GM10847 (cell line): ENCODE results near the gene SEMA4G.
A peak's percentile ranks its signal among the peaks of the same experiment; 100 is the strongest.

Source experiments
- POLR2A ChIP-seq: IDR thresholded peaks from 2 replicates; pipeline ENCODE4 v1.6.1; 2011; ENCODE audit not compliant: insufficient read length; ENCODE audit errors: extremely low read depth

Gene SEMA4G

GRCh38 chr10:100997360-100998182 is 28.3 kb downstream of the SEMA4G start:
- peak; percentile 42 for TF ChIP-seq POLR2A

GRCh38 chr10:100998183-100998990 is 29.1 kb downstream of the SEMA4G start:
- TF ChIP-seq POLR2A: no peak

GRCh38 chr10:100998991-100999741 is 29.9 kb downstream of the SEMA4G start:
- peak; percentile 19 for TF ChIP-seq POLR2A

- no peak for TF ChIP-seq POLR2A
These were observed 30.4 kb downstream of the SEMA4G start, which contains the start of gene LZTS2 for GRCh38 chr10:100999742-101000126. TSS of gene LZTS2 (plus strand) at chr10:100999808. CDS start at chr10:101002539, 2,731 bp downstream.

GRCh38 chr10:101000127-101000914 is 31.0 kb downstream of the SEMA4G start:
- no peak for TF ChIP-seq POLR2A

GRCh38 chr10:101000915-101001658 is 31.8 kb downstream of the SEMA4G start:
- TF ChIP-seq POLR2A: no peak

GRCh38 chr10:101001659-101002035 is 32.3 kb downstream of the SEMA4G start:
- no peak for TF ChIP-seq POLR2A

- TF ChIP-seq POLR2A: no peak
These were observed 33.2 kb downstream of the SEMA4G start for GRCh38 chr10:101002456-101002855.

- no peak for TF ChIP-seq POLR2A
These were observed 34.4 kb downstream of the SEMA4G start for GRCh38 chr10:101003639-101004206.

GRCh38 chr10:101005361-101005760 is 36.1 kb downstream of the SEMA4G start:
- TF ChIP-seq POLR2A: no peak

GRCh38 chr10:101005869-101006567 is 36.7 kb downstream of the SEMA4G start:
- TF ChIP-seq POLR2A: no peak

- TF ChIP-seq POLR2A: no peak
These were observed 37.3 kb downstream of the SEMA4G start for GRCh38 chr10:101006593-101007098.
